Right forelimb (tissue), 1 donor: ENCODE measurements around the gene ABCB10.
"Not testable (repeated sequence)": the region's sequence is repeated elsewhere in the genome, so short reads cannot be mapped to it uniquely, and the experiment has no call there.

ENCODE experiments used
- DNase-seq: peaks from one replicate; pipeline ENCODE4 v3.0.0-alpha.2; 2018

Gene ABCB10

DNA sequence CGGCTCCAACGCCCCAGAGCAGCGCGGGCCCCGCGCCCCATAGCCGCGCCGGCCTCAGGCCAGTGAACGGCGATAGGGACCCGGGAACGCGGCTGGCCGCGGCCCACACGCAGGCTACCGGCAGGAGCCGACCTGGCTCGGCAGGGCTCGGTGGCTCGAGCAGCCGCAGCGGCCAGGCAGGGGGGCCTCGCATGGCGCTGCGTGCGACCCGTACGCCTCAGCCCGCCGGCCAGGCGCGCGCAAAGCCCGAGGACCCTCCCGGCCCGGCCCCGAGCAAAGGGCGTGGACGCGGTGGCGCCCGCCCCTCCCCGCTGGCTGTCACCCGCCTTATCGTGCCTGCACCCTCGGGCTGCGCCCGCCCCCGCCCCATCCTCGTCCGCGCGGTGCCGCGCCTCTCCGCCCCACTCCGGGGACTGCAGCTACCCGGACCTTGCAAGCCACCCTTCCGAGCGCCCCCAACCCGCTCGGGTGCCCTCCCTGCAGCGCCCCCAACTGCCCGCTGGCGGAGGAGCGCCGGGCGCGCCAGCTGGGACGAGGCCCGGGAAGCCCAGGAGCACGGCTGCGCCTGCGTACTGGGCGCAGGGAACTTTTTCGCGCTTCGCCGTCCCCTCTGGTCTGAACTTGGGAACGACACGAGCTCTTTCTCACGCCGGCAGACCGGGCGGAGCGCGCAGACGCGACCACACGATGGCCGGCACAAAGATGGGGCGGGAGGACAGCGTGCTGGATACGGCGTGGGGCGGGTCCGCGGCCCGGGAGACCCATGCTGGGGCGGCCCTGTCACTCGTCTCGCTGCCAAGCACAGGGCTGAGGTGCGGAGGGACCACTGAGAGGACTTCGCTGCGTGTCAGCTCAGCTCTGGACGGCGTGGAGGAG lies at the start of gene ABCB10:
TSS of gene ABCB10 (minus strand) at position 248 of the 876 bp plus-strand sequence. CDS start at position 193, 55 bp downstream.
- peak; percentile 97 for DNase-seq

DNA sequence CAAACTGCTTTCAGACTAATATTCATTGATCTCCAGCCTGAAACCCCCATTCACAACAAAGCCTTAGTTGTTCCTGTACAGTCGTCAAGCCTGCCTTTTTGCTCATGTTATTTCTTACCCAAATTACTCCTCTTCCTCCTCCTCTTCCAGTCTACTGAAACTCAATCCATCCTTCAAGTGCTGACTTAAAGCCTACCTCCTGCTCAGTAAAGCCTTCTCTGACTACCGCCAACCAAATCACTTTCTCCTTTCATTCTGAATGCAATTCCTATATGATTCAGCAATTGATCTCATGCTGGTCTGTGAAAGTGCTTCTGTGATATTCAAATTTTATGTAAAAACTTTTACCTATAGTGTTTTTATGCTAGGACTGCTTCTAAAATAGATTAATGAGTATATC lies 48.9 kb upstream of the ABCB10 start:
- no peak for DNase-seq

DNA sequence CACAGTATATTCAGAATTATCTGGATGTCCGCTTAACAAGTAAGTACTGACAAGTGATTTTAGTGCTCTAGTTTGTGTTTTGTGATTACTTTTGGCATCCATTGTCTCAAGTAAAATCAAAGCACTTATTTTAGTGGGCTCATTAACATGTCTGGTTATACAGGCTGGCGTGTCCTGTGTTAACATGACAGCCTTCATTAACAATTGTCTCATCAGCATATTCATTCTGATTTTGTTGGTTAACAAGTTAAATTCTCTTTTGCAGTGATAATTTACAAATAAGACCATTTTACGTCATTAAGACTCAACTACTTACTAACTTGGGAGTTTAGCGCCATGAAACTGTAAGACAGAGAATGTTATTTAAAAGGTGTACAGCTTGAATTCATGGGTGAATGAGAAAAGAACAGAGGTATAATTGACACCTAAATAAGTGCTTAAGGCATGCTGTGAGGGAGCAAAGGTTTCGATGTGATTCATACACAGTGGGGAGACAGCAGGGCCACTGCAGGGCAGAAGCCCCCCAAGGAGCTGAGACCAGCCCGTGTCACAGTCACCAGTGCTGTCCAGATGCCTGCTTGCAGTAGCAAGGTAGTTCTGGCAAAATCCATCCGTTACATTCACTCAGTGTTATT lies 45.0 kb upstream of the ABCB10 start:
- no peak for DNase-seq

DNA sequence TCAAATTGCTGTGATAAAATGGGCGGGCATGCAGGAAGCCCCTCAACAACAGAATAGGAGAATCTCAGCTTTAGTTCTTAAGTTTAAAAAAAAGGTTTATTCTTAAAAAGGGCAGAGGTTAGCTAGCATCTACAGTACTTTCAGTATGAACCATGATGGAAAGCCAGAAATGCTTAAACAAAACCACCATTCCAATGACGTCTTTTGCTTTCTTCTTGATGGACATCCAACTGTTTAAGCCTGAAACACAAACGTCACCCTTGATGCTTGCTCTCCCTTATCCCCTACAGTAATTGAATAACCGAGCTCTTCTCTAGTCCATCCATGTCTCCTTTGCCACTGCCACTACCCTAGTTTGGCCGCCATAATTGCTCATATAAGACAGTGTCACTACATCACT lies 41.7 kb upstream of the ABCB10 start:
- no peak for DNase-seq

DNA sequence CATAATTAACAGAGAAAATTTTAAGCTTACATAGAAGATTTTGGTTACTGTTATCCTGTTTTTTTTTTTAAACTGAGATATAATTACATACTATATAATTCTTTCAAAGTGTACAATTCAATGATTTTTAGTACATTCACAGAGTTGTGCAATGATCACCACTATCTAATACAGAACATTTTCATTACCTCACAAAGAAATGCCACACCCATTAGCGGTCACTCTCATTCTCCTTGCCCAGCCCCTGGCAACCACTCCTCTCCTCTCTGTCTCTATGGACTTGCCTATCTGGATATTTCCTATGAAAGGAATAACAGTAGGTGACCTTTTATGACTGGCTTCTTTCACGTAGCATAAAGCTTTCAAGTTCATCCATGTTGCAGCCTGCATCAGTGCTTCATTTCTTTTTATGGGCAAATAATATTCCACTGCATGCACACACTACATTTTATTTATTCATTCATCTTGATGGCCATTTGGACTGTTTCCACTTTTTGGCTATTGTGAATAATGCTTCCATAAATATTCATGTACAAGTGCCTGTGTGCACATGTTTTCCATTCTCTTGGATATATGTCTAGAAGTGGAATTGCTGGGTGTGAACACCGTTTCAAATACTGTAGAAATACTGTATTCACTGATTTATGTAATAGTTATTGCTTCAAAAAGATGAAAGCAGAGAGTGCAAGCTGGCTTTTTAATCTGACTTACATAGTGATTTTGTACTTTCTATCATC lies 40.9 kb upstream of the ABCB10 start:
- DNase-seq, result no peak

DNA sequence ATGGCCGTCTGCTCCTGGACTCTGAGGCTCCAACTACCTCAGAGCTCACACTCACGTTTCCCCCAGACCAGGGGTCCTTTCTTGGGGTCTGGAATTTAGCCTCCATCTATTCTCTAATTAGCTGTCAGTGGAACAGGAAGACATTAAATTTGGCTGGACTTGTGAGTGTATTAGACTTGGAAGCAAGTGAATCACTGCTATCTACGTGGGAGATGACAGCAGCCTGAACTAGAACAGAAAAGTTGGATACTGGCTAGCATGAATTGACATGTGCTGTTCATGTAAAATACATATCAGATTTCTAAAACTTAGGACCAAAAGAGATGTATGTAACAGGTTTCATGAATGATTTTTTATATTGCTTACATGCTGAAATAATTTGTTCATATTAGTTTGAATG lies 39.4 kb upstream of the ABCB10 start:
- DNase-seq, result no peak

DNA sequence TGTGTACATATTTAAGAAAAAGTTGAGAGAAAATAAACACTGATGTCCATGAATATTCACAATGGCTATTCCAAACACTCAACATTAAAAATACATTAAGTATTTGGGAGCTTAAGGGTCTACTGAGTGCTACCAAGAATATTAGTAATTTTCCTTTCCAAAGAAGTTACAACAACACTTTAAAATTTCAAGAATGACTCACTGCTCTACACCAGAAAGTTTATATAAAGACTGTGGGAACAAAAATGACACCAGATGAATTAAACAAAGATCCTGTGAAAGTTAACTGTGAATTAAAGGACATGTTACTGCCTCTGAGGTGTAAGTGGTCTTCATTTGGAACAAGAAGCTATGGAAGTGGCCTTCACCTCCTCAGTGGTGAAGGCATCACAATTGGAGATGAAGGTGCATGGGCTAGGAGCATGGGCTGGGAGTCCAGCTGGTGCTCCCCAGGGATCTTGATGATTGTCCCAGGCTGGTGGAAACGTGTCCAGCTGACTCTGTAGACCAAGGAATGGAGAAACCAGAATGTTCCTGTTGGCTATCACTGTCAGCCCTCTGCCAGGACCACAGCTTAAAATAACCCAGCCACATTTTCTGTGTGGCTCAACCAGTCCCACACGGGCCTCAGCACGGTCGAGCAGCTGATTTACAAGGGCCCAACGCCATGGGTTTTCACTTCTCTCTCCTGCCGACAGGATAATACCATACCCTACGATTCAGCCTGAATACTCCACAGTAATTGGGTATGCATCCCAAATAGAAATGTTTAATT lies 38.6 kb upstream of the ABCB10 start:
- no peak for DNase-seq

DNA sequence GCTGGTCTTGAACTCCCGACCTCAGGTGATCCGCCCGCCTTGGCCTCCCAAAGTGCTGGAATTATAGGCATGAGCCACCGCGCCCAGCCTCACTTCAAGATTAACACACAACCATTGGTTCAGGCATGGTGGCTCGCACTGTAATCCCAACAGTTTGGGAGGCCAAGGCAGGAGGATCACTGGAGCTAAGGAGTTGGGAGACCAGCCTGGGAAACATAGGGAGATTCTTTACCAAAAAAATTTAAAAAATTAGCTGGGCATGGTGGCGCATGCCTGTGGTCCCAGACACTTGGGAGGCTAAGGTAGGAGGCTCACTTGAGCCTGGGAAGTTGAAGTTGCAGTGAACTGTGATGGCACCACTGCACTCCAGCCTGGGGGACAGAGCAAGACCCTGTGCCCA lies 37.4 kb upstream of the ABCB10 start:
- DNase-seq, result not testable (repeated sequence)

DNA sequence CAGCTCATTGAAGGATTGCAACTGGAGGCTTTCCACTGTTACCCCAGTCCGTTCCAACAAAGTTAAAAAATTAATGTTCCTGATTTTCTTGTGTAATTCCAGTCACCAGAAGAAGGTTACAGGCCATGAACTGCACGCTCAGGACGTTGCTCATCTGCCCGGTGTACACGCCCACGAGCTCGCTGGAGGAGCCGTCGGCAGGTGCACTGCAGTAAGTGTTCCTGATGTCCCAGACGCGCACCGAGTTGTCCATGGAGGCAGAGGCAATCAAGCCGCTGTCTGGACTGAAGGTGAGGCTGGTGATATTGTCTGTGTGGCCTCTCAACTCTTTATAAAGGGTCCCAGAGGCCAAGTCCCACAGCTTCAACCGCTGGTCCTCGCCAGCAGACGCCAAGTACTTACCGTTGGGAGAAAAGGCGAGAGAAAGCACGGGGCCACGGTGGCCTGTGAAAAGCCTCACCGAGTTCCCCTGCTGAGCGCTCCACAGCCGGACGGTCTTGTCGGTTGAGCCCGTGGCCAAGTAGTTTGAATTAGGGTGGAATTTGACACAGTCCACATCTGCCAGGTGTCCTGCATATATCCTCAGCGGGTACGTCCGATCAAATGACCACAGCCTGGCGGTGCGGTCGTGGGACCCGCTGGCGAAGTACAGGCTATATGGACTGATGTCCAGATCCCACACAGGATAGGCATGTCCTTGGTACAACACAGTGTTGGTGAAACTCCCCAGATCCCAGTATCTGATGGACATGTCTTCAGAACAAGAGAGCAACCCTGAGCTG lies 35.9 kb upstream of the ABCB10 start:
- DNase-seq, result no peak

DNA sequence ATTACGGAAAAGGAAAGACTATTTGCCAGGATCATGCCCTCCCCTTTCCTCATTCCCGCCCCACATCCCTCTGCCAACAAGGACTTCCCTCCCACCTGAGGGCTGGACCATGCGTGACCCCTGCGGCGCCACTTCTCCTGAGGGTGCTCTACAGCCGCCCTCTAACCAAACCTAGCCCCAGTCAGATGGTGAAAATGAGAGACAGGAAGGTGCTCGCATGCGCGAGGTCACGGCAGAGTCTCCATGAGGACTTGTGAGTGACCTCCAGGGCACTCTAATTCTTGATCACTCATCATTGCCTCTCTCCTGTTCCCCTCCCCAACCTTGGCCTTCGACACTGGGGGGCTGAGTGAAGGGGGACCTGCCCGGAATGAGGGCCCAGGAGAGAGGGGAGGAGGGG lies 35.3 kb upstream of the ABCB10 start:
- no peak for DNase-seq

DNA sequence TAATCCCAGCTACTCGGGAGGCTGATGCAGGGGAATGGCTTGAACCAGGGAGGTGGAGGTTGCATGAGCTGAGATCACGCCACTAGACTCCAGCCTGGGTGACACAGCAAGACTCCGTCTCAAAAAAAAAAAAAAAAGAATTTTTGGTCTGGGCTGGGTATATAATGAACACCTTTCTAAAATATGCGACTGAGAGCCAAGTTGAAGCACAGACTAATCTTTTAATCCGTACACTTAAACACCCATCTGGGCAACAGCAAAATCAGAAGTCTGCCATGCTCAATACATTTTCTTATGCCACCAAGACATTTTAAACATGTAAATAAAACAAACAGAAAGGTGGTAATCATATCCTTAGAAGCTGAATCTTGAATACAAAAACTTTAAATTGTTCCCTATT lies 31.6 kb upstream of the ABCB10 start:
- DNase-seq, result no peak

DNA sequence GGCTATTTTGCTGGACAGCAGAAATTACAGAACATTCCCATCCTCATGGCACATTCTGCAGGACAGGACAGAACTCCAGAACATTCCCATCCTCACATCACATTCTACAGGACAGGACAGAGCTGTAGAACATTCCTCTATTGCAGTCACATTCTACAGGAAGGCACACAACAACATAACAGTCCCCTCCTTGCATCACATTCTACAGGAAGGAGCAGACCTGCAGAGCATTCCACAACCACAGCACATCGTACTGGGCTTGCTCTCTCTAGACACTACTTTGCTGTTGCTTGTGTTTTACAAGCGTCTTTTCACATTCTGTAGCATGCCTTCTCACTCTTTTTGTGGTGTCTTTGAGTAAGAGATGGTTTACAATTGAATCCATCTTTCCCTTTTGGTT lies 26.8 kb upstream of the ABCB10 start:
- no peak for DNase-seq

DNA sequence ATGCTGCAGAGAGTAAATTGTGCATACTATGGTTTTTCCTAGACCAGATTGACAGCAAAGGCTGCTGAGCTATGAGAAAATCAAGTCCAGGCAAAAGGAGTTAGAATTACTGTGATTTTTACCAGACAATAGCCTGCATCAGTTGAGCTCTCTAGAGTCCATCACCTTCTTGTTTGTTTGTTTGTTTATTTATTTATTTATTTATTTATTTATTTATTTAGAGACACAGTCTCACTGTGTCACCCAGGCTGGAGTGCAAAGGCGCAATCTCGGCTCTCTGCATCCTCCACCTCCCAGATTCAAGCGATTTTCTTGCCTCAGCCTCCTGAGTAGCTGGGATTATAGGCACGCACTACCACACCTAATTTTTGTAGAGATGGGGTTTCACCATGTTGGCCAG lies 24.2 kb upstream of the ABCB10 start:
- DNase-seq, result no peak

DNA sequence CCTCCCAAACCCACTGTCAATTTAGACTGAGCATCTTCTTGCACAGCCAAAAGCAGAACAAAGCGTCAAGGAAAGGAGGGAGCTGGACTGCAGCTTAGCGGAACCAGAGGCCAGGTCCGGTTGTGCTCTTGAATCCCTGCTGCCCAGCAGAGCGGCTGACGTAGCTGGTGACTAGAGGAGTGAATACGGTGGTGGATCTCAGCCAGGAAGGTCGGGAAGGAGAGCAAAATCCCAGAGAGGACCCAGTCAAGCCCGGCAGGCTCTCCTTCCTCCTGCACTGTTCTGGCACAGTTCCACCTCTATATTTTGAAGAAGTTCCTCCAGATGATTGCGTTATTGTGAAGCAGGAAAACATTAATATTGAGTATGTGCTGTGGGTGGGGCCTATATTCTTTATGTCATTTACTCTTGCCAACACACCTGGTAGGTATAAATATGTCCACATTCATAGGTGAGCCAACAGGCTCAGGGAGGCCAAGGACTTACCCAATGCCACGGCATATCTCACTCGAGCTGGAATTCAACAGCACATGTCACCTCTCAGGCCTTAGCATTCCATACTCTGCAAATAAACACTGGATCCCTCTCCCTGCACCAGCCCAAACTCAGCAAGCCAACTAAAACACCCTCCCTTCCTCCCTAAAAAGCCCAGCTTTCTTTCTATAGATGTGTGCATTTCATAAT lies 23.6 kb upstream of the ABCB10 start:
- no peak for DNase-seq

DNA sequence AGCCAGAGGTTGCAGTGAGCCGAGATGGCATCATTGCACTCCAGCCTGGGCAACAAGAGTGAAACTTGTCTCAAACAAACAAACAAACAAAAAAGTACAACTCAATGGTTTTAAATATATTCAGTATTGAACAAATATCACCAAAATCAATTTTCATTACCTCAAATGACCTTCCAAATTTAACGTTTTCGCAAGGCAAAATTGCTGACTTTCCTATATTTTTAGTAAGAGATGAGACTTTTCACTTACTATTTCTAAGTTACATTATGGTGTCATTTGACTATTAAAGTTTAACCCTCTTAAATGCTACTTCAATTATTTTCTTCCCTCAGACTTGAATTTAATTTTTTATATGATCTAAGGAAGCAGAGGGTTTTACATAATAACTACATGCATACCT lies 23.0 kb upstream of the ABCB10 start:
- no peak for DNase-seq

DNA sequence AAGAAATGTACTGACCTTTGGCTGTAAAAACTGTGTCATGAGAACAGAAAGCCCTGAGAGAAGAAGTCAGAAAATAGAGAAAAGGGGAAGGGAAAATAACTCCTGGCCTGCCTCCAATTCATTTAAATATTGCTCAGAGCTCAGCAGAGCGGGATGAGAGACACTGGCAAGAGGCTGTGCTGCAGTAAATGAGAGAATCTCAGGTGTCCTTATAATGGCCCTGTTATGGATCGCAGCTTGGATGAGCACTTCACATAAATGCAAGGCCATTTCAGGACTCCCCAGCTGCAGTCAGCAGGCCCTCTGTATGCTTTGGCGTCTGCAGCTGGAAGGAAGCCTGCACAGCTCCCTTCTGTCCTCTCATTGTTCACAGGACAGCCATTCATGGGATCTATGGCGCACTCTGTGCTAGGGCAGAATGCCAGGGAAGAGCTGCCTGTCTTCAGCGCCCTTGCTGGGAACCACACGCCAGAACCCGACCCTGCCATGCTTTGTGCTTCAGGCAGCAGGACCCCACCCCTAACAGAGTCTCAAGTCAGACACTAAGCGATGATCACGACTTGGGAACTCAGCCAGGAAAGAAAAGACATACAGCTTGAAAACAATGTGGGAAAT lies 20.7 kb upstream of the ABCB10 start:
- peak; percentile 77 for DNase-seq

DNA sequence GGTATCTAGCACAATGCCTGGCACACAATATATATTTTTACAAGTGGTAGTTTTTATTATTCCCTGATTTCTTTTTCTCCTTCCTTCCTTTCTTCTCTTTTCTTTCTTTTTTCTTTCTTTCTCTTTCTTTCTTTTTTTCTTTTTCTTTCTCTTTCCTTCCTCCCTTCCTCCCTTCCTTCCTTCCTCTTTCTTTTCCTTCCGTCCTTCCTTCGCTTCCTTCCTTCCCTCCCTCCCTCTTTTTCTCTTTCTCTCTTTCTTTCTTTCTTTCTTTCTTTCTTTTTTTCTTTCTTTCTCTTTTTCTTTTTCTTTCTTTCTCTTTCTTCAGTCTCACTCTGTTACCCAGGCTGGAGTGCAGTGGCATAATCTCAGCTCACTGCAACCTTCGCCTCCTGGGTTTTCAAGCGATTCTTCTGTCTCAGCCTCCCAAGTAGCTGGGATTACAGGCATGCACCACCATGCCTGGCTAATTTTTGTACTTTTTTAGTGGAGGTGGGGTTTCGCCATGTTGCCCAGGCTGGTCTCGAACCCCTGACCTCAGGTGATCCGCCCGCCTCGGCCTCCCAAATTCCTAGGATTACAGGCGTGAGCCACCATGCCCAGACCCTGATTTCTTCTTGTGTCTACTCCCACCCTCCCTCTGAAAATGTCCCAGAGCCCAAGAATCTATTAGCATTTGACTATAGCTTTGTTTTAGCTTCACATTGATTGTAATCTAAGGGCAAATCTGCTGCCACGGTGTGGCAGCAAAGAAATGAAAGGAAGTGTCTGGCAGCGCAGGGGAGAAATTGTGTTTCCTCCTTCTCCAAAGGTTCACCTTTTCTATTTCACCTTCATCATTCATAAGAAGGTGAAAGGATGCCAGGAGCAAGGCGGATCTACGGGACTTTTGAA lies 19.9 kb upstream of the ABCB10 start:
- DNase-seq, result no peak

DNA sequence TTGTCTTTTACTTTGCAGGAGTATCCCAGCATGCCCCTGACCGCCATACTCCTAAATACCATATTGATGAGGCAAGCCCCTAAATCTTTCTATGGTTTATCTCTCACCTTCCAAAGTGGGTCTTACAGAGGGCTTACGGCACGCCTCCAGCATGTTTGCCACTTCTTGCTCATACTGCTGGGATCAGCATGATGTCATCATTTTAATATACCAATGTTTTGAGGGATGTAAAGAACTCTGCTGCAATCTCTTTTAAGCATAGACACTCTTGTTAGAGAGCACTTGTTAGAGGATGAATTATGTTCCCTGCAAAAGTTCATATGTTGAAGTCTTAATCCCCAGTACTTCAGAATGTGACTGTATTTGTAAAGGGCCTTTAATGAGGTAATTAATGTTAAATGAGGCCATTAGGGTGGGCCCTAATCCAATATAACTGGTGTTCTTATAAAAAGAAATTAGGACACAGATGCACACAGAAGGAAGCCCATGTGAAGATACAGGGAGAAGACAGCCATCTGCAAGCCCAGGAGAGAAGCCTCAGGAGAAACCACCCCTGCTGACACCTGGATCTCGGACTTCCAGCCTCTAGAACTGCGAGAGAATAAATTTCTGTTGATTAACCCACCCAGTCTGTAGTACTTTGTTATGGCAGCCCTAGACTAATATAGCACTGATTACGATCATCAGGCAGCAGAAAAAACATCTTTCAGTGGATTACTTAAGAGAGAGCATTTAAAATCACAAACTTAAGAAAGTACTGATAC lies 16.4 kb upstream of the ABCB10 start:
- no peak for DNase-seq

DNA sequence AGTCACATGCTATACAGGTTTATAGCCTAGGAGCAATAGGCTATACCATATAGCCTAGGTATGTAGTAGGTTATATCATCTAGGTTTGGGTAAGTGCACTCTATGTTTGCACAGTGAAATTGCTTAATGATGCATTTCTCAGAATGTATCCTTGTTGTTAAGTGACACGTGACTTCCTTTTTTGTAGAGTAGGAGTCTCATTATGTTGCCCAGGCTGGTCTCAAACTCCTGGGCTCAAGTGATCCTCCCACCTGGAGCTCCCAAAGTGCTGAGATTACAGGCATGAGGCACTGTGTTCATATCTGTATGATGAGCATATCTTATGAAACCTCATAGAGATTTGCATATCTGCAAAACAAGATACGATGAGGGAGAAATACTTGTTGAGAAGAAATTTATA lies 13.8 kb upstream of the ABCB10 start:
- DNase-seq, result no peak
